ENCODE data around the gene ATOX1. TPM values are rescaled to one million over a fixed set of nuclear protein-coding genes. Genes with fewer than 3 reads are reported as not detected.

The ATOX1 gene
- 68.2 and 168 TPM in 2 replicates for total RNA-seq
- 186 and 190 TPM in 2 replicates for polyA plus RNA-seq

DNA sequence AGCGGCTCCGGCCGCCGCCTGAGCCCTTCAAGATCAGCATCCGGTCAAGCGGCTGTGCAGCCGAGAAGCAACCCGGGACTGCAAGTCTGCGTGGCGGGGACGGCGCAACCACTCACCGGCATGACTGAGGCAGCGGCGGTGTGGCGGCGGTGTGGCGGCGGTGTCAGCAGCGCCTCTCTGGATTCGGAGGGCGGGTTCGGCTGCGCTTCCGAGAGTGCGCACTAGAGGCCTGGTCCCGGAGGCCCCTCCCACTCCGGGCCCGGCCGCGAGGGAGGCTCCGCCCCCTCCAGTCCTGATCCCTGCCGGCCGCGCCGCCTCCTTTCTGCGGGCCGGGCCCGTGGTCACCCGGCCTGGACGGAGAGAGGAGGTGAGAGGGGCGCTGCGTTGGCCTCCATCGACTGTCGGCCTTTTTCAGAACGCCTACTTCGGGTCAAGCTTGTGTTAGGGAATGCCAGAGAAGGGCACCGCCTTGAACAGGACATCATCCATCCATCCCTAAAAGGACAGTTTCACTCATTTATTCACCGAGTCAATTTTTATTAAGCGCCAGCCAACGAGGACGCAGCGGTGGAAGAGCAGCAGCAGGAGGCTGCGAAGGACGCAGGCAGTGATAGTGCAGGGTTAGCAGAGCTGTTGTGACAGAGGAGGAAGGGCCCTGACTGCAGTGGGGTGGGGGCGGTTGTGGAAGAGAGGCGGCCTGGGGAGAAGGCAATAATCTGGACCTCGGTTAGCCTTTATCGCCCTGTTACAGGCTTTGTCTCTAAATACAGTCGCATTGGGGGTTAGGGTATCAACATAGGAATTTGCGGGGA lies at the start of gene ATOX1:
Gene ATOX1, minus strand, starts transcription at position 202 of the 812 bp plus-strand sequence. Its CDS starts 80 bp downstream, at position 122.
- Histone ChIP-seq H3K36me3 (no peaks in the 10 kb centered on the region), H3K27me3 (no peaks in the 10 kb centered on the region), H3K9me3 (ENCODE audit: low read depth) (no peaks in the 10 kb centered on the region), H3K27ac (peak within 1 kb of the TSS; percentile 91), H3K4me1 (ENCODE audit: low read depth) (peaks cover 17% of the 10 kb centered on the region), H3K4me3 (peak within 1 kb of the TSS; percentile 72)
- no peak for TF ChIP-seq CTCF (IDR thresholded peaks at IDR 0.05; ENCODE audit: low read depth, low read length)
- DNase-seq (ENCODE audit: low read depth in 1 of 2, low spot score in 1 of 2) = peak; percentile 93 to 97

DNA sequence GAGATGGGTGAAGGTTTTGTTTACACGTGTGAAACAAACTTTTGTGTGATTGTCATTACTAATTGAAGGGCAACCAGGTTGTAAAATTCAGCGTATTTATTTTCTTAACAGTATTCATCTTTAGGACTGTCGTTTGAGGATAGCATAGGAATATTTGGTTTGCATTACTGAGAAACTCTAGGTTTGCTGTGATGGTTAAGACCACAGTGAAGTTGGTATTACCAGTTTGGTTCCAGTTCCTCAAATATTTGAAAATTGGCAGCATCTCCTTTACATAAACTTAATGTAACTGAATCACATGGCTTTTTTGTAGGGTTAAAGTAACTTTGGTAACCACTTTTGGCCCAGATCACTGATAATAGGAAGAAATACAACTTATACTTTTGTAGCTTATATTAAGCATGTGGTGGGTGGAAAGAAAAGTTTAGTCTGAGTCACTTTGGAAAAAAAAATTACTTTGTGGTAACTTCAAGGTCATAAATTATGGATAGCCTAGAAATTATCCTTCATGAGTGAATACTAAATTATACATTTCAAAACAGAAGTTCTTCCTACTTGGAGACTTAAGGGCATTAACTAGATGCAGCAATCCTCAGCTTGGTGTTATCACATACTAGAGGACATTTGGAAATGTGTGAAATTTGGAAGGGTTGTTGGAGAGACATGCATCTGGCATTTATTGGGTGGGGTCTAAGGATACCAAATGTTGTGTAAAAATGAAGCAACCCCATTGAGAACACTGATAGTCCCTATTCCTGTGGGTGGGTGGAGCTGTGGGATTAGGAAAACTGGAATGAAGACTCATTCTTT lies 47.2 kb upstream of the ATOX1 start:
- Histone ChIP-seq H3K4me1 (ENCODE audit: low read depth) (no peaks in the 10 kb centered on the region), H3K4me3 (no peak overlapping the region), H3K9me3 (ENCODE audit: low read depth) (no peaks in the 10 kb centered on the region), H3K36me3 (peaks cover 69% of the 10 kb centered on the region), H3K27ac (no peak overlapping the region), H3K27me3 (no peaks in the 10 kb centered on the region)
- TF ChIP-seq CTCF (IDR thresholded peaks at IDR 0.05; ENCODE audit: low read depth, low read length) = no peak
- peak in 1 of 2 donors; percentile 83 for DNase-seq (ENCODE audit: low read depth in 1 of 2, low spot score in 1 of 2)

GRCh38 chr5:151800532-151800931 lies 42.1 kb upstream of the ATOX1 start:
- Histone ChIP-seq H3K27me3 (no peaks in the 10 kb centered on the region), H3K4me1 (ENCODE audit: low read depth) (no peaks in the 10 kb centered on the region), H3K4me3 (no peak overlapping the region), H3K27ac (no peak overlapping the region), H3K9me3 (ENCODE audit: low read depth) (no peaks in the 10 kb centered on the region), H3K36me3 (peaks cover 91% of the 10 kb centered on the region)
- DNase-seq (ENCODE audit: low read depth in 1 of 2, low spot score in 1 of 2) = no peak
- no peak for TF ChIP-seq CTCF (IDR thresholded peaks at IDR 0.05; ENCODE audit: low read depth, low read length)

GRCh38 chr5:151799407-151799806 lies 41.0 kb upstream of the ATOX1 start:
- Histone ChIP-seq H3K9me3 (ENCODE audit: low read depth) (no peaks in the 10 kb centered on the region), H3K36me3 (peaks cover 92% of the 10 kb centered on the region), H3K27me3 (no peaks in the 10 kb centered on the region), H3K4me3 (no peak overlapping the region), H3K27ac (no peak overlapping the region), H3K4me1 (ENCODE audit: low read depth) (no peaks in the 10 kb centered on the region)
- TF ChIP-seq CTCF (IDR thresholded peaks at IDR 0.05; ENCODE audit: low read depth, low read length) = no peak
- DNase-seq (ENCODE audit: low read depth in 1 of 2, low spot score in 1 of 2) = peak in 1 of 2 donors; percentile 39

- Histone ChIP-seq H3K4me3 (no peak overlapping the region), H3K9me3 (ENCODE audit: low read depth) (no peaks in the 10 kb centered on the region), H3K27ac (no peak overlapping the region), H3K36me3 (peaks cover 91% of the 10 kb centered on the region), H3K4me1 (ENCODE audit: low read depth) (no peaks in the 10 kb centered on the region), H3K27me3 (no peaks in the 10 kb centered on the region)
- no peak for DNase-seq (ENCODE audit: low read depth in 1 of 2, low spot score in 1 of 2)
- no peak for TF ChIP-seq CTCF (IDR thresholded peaks at IDR 0.05; ENCODE audit: low read depth, low read length)
Measured at GRCh38 chr5:151798674-151799073, 40.2 kb upstream of the ATOX1 start.
